Liver (tissue), 9 donors: ENCODE measurements around the gene APOH. TPM values are rescaled to one million over a fixed set of nuclear protein-coding genes. Genes with fewer than 3 reads are reported as not detected.

Source experiments
- DNase-seq: peaks from one replicate; pipeline ENCODE4 v3.0.0-alpha.2; 2017; ENCODE audit warnings: low spot score
- H3K27ac ChIP-seq, 2 donors: one replicate each; pipeline ENCODE4 v1.7.0; 2013; ENCODE audit warnings: inconsistent platforms in 2 of 2, low read length in 2 of 2, control low read depth in 1 of 2, low read depth in 1 of 2, mild to moderate bottlenecking in 1 of 2
- H3K27me3 ChIP-seq, 4 donors: one replicate each; pipeline versions ENCODE4 v1.6.1 to v1.7.0; 2013; ENCODE audit warnings: low read length in 3 of 4, inconsistent platforms in 1 of 4, mild to moderate bottlenecking in 1 of 4, moderate library complexity in 1 of 4; ENCODE audit not compliant: control insufficient read depth in 4 of 4, insufficient read depth in 4 of 4
- H3K36me3 ChIP-seq, 4 donors: one replicate each; pipeline versions ENCODE4 v1.6.1 to v1.7.0; 2013; ENCODE audit warnings: low read length in 3 of 4, mild to moderate bottlenecking in 3 of 4, low read depth in 1 of 4, moderate library complexity in 1 of 4; ENCODE audit not compliant: control insufficient read depth in 4 of 4, insufficient read depth in 3 of 4
- H3K4me1 ChIP-seq, 4 donors: one replicate each; pipeline versions ENCODE4 v1.6.1 to v1.7.0; 2013; ENCODE audit warnings: low read length in 3 of 4, mild to moderate bottlenecking in 3 of 4, moderate library complexity in 1 of 4; ENCODE audit not compliant: control insufficient read depth in 4 of 4, insufficient read depth in 4 of 4
- H3K4me3 ChIP-seq, 3 donors: one replicate each; pipeline versions ENCODE4 v1.6.1 to v1.7.0; 2013; ENCODE audit warnings: low read length in 3 of 3, control low read depth in 1 of 3, low read depth in 1 of 3, mild to moderate bottlenecking in 1 of 3
- H3K9ac ChIP-seq, 2 donors: one replicate each; pipeline ENCODE4 v1.7.0; 2013; ENCODE audit warnings: low read length in 2 of 2, mild to moderate bottlenecking in 2 of 2, moderate library complexity in 2 of 2, control low read depth in 1 of 2, low read depth in 1 of 2
- H3K9me3 ChIP-seq, 4 donors: one replicate each; pipeline versions ENCODE4 v1.6.1 to v1.7.0; 2013; ENCODE audit warnings: low read length in 3 of 4; ENCODE audit not compliant: control insufficient read depth in 4 of 4
- EGR1 ChIP-seq, 2 donors: IDR thresholded peaks; 2 replicates each; pipeline ENCODE4 v1.6.1; 2016 to 2018; ENCODE audit warnings: antibody characterized with exemption in 2 of 2, low read depth in 2 of 2
- FOXA1 ChIP-seq: IDR thresholded peaks from 2 replicates; pipeline ENCODE4 v1.6.1; 2016; ENCODE audit warnings: antibody characterized with exemption
- FOXA2 ChIP-seq: IDR thresholded peaks from 2 replicates; pipeline ENCODE4 v1.6.1; 2016; ENCODE audit warnings: antibody characterized with exemption
- GABPA ChIP-seq, 2 donors: IDR thresholded peaks in 1 of 2; conservative IDR thresholded peaks in 1 of 2; 2 replicates each; pipeline ENCODE4 v1.6.1; 2016; ENCODE audit warnings: antibody characterized with exemption in 2 of 2, mild to moderate bottlenecking in 1 of 2, moderate library complexity in 1 of 2
- HNF4A ChIP-seq, 2 donors: conservative IDR thresholded peaks; 2 replicates each; pipeline ENCODE4 v1.6.1; 2016; ENCODE audit warnings: antibody characterized with exemption in 2 of 2, mild to moderate bottlenecking in 2 of 2
- HNF4G ChIP-seq: IDR thresholded peaks from 2 replicates; pipeline ENCODE4 v1.6.1; 2016; ENCODE audit warnings: antibody characterized with exemption
- JUND ChIP-seq, 2 donors: IDR thresholded peaks; 2 replicates each; pipeline ENCODE4 v1.6.1; 2016; ENCODE audit warnings: antibody characterized with exemption in 2 of 2
- NR2F2 ChIP-seq: IDR thresholded peaks from 2 replicates; pipeline ENCODE4 v1.6.1; 2016; ENCODE audit warnings: antibody characterized with exemption
- RAD21 ChIP-seq, 2 donors: IDR thresholded peaks; 2 replicates each; pipeline ENCODE4 v1.6.1; 2016; ENCODE audit warnings: antibody characterized with exemption in 2 of 2, mild to moderate bottlenecking in 2 of 2
- RXRA ChIP-seq, 2 donors: IDR thresholded peaks; 2 replicates each; pipeline ENCODE4 v1.6.1; 2017 to 2018; ENCODE audit warnings: antibody characterized with exemption in 2 of 2, mild to moderate bottlenecking in 1 of 2
- SP1 ChIP-seq: IDR thresholded peaks from 2 replicates; pipeline ENCODE4 v1.6.1; 2018; ENCODE audit warnings: antibody characterized with exemption, mild to moderate bottlenecking
- TAF1 ChIP-seq: conservative IDR thresholded peaks from 2 replicates; pipeline ENCODE4 v1.6.1; 2016; ENCODE audit warnings: antibody characterized with exemption, mild to moderate bottlenecking
- YY1 ChIP-seq: IDR thresholded peaks from 2 replicates; pipeline ENCODE4 v1.6.1; 2016; ENCODE audit warnings: antibody characterized with exemption, mild to moderate bottlenecking
- WGBS: extraction: QIAGEN DNeasy Blood & Tissue Kit; methylation state at CpG from one replicate; pipeline ENCODE4 v1.1.7; 2013; 5-methylcytosine and 5-hydroxymethylcytosine counted together
- polyA plus RNA-seq, 2 donors: library from polyadenylated mRNA; stranded (reverse) in 1 of 2; unstranded in 1 of 2; fragments of 200-250 nt in 1 of 2; fragments of >200 nt in 1 of 2; fragmentation: Nextera tagmentation in 1 of 2; extraction: Ambion mirVana in 1 of 2; gene quantifications; one replicate each; pipeline versions ENCODE4 v1.2.1 to v1.2.3, GENCODE V29; 2013 to 2015
- total RNA-seq, 2 donors: library from RNA; depleted of rRNA; stranded (reverse); fragments of >200 nt; gene quantifications; one replicate each; pipeline ENCODE4 v1.2.3, GENCODE V29; 2014
- TF ChIP-seq, protein P1 (sequence below): fragments of 150-350 bp; IDR thresholded peaks from 2 replicates; pipeline ENCODE4 v1.5.1; 2017; ENCODE audit warnings: improper control_type of control experiment, low read depth, low read length; ENCODE audit not compliant: missing input control
- TF ChIP-seq, protein P2 (sequence below): IDR thresholded peaks from 2 replicates; pipeline ENCODE4 v1.6.1; 2016; ENCODE audit warnings: antibody characterized with exemption, mild to moderate bottlenecking
- TF ChIP-seq, protein P3 (sequence below): IDR thresholded peaks from 2 replicates; pipeline ENCODE4 v1.6.1; 2016; ENCODE audit warnings: antibody characterized with exemption
- TF ChIP-seq, protein P4 (sequence below): IDR thresholded peaks from 2 replicates; pipeline ENCODE4 v1.6.1; 2016; ENCODE audit warnings: antibody characterized with exemption
- TF ChIP-seq, protein P5 (sequence below): IDR thresholded peaks from 2 replicates; pipeline ENCODE4 v1.6.1; 2016; ENCODE audit warnings: antibody characterized with exemption
- donor health status: healthy.
- donor health status: healthy.
- donor health status: healthy.
- donor health status: healthy.
- donor health status: healthy.

APOH gene
- total and polyA plus RNA-seq, 4 donors = 2,858 to 7,307 (median 5,841) TPM

DNA sequence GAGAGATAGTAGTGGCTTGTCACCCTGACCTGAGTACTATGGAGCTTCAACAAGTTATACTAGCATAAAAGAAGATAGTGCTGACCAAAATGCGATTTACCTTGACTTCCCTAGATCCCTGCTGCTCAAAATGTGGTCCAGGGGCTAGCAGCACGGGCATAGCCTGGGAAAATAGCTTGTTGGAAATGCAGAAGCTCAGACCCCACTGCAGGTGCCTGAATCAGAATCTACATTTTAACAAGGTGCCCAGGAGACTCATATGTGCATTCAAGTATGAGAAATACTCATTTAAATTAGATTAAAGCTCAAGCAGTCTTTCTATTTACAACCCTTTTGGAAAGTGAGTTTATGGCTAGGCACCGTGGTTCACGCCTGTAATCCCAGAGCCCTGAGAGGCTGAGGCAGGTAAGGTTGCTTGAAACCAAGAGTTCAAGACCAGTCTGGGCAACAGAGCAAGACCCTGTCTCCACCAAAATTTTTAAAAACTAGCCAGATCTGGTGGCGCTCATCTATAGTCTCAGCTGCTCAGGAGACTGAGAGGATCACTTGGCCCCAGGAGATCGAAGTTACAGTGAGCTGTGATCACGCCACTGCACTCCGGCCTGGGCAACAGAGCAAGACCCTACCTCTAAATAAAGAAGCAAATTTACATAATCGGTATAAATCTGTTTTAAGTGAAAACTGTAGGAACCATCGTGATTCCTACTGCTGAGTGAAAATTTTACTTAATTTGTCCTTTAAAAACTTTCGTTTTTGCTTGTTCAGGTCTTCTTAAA, 7.3 kb downstream of the APOH start:
- peaks cover 8 to 50% (median 47%) of the 10 kb centered on the region in 4 donors for H3K36me3 ChIP-seq

More for the DNA sequence above, 7.3 kb downstream of the APOH start:
- no peak for DNase-seq
- 92% methylated on average over 11 of the region's 11 CpGs for WGBS
- H3K9ac ChIP-seq = no peak overlapping the region
- H3K4me3 ChIP-seq = no peak overlapping the region
- H3K27me3 ChIP-seq = no peaks in the 10 kb centered on the region
- peaks cover 0 to 28% (median 14%) of the 10 kb centered on the region in 4 donors for H3K4me1 ChIP-seq
- H3K27ac ChIP-seq = no peak overlapping the region
- H3K9me3 ChIP-seq = no peaks in the 10 kb centered on the region
- TF ChIP-seq JUND (IDR thresholded peaks at IDR 0.05) = no peak
- TF ChIP-seq EGR1 (IDR thresholded peaks at IDR 0.05; ENCODE audit: low read depth in 2 of 2) = no peak
- TF ChIP-seq, protein P1, sequence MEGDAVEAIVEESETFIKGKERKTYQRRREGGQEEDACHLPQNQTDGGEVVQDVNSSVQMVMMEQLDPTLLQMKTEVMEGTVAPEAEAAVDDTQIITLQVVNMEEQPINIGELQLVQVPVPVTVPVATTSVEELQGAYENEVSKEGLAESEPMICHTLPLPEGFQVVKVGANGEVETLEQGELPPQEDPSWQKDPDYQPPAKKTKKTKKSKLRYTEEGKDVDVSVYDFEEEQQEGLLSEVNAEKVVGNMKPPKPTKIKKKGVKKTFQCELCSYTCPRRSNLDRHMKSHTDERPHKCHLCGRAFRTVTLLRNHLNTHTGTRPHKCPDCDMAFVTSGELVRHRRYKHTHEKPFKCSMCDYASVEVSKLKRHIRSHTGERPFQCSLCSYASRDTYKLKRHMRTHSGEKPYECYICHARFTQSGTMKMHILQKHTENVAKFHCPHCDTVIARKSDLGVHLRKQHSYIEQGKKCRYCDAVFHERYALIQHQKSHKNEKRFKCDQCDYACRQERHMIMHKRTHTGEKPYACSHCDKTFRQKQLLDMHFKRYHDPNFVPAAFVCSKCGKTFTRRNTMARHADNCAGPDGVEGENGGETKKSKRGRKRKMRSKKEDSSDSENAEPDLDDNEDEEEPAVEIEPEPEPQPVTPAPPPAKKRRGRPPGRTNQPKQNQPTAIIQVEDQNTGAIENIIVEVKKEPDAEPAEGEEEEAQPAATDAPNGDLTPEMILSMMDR = no peak
- TF ChIP-seq, protein P2, sequence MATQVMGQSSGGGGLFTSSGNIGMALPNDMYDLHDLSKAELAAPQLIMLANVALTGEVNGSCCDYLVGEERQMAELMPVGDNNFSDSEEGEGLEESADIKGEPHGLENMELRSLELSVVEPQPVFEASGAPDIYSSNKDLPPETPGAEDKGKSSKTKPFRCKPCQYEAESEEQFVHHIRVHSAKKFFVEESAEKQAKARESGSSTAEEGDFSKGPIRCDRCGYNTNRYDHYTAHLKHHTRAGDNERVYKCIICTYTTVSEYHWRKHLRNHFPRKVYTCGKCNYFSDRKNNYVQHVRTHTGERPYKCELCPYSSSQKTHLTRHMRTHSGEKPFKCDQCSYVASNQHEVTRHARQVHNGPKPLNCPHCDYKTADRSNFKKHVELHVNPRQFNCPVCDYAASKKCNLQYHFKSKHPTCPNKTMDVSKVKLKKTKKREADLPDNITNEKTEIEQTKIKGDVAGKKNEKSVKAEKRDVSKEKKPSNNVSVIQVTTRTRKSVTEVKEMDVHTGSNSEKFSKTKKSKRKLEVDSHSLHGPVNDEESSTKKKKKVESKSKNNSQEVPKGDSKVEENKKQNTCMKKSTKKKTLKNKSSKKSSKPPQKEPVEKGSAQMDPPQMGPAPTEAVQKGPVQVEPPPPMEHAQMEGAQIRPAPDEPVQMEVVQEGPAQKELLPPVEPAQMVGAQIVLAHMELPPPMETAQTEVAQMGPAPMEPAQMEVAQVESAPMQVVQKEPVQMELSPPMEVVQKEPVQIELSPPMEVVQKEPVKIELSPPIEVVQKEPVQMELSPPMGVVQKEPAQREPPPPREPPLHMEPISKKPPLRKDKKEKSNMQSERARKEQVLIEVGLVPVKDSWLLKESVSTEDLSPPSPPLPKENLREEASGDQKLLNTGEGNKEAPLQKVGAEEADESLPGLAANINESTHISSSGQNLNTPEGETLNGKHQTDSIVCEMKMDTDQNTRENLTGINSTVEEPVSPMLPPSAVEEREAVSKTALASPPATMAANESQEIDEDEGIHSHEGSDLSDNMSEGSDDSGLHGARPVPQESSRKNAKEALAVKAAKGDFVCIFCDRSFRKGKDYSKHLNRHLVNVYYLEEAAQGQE = no peak
- no peak for TF ChIP-seq SP1
- TF ChIP-seq NR2F2 = no peak
- no peak for TF ChIP-seq FOXA2
- TF ChIP-seq FOXA1 = no peak
- no peak for TF ChIP-seq RXRA (IDR thresholded peaks at IDR 0.05)
- TF ChIP-seq, protein P3, sequence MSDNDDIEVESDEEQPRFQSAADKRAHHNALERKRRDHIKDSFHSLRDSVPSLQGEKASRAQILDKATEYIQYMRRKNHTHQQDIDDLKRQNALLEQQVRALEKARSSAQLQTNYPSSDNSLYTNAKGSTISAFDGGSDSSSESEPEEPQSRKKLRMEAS = no peak
- TF ChIP-seq RAD21 (IDR thresholded peaks at IDR 0.05) = no peak
- no peak for TF ChIP-seq HNF4G
- TF ChIP-seq HNF4A (conservative IDR thresholded peaks at IDR 0.05) = no peak
- no peak for TF ChIP-seq YY1
- TF ChIP-seq, protein P4, sequence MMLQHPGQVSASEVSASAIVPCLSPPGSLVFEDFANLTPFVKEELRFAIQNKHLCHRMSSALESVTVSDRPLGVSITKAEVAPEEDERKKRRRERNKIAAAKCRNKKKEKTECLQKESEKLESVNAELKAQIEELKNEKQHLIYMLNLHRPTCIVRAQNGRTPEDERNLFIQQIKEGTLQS = no peak
- TF ChIP-seq, protein P5, sequence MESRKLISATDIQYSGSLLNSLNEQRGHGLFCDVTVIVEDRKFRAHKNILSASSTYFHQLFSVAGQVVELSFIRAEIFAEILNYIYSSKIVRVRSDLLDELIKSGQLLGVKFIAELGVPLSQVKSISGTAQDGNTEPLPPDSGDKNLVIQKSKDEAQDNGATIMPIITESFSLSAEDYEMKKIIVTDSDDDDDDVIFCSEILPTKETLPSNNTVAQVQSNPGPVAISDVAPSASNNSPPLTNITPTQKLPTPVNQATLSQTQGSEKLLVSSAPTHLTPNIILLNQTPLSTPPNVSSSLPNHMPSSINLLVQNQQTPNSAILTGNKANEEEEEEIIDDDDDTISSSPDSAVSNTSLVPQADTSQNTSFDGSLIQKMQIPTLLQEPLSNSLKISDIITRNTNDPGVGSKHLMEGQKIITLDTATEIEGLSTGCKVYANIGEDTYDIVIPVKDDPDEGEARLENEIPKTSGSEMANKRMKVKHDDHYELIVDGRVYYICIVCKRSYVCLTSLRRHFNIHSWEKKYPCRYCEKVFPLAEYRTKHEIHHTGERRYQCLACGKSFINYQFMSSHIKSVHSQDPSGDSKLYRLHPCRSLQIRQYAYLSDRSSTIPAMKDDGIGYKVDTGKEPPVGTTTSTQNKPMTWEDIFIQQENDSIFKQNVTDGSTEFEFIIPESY = no peak
- TF ChIP-seq GABPA (IDR thresholded peaks at IDR 0.05 in 1 of 2, conservative IDR thresholded peaks at IDR 0.05 in 1 of 2) = no peak
- TF ChIP-seq TAF1 = no peak
